GM21825 (cell line): ENCODE data around the gene DRD1.

Experiments
- ATAC-seq: cut with Tn5 transposase; IDR thresholded peaks from one replicate; pipeline ENCODE4 v1.9.1; 2021; ENCODE audit warnings: mild to moderate bottlenecking, moderate library complexity; ENCODE audit not compliant: unreplicated experiment

The DRD1 gene

DNA sequence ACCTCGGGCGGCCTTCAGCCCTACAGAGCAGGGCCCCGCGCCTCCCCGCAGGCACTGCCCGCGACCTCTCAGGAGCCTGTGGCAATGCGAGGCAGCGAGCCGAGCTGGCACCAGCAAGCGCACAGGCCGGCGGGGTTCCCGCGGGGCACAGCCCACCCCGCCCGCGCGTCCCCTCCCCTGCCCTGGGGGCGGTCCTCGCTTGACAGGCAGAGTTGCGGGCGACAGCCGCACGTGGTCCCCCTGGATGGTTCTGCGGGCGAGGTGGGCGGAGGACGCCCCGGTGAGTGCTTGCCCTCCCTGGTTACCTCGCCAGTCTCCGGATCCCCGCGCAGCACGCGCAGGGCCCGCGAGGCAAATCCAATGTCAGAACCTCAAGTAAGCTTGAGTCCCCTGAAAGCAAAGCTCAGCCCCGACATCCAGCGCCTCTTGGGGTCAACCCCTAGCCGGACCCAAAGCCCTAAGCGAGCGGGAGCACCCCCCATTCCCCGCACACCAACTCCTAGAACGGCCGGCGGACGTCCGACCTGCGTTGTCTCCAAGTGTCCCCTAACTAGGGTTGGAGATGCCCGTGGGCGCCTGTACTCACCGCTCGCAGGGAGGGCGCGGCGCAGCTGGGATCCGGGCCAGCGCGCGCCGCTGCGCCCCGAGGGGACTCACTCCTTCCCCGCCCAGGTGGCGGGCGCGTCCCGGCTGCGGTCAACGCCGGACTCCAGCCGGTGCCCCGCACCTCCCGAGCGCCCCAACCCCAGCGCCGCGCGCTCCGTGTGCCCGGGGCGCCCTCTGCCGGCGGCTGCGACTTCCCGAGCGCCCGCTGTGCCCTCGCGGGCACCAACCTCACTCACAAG is at the start of gene DRD1:
DRD1 (minus strand) TSS at position 123 of the 845 bp plus-strand sequence. CDS start 1,083 bp downstream, outside the sequence.
- ATAC-seq = peak; percentile 49

DNA sequence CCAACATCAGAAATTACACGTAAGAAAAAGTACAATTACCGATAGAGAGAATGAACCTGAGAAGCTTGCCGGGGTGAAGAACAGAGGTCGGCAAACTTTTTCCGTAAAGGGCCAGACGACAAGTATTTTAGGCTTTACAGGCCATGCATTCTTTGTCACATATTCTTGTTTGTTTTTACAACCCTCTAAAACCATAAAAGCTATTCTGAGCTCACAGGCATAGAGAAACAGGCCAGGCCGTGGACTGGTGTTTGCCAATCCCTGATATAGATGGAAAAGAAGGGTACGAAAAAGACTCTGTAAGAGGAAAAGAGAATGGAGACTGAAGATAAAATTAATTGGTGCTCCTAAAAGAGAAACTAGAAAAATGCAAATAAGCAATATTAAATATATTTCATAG is 49.7 kb upstream of the DRD1 start:
- no peak for ATAC-seq

GRCh38 chr5:175493260-175493659 is 49.3 kb upstream of the DRD1 start:
- no peak for ATAC-seq

GRCh38 chr5:175491223-175491622 is 47.2 kb upstream of the DRD1 start:
- no peak for ATAC-seq

DNA sequence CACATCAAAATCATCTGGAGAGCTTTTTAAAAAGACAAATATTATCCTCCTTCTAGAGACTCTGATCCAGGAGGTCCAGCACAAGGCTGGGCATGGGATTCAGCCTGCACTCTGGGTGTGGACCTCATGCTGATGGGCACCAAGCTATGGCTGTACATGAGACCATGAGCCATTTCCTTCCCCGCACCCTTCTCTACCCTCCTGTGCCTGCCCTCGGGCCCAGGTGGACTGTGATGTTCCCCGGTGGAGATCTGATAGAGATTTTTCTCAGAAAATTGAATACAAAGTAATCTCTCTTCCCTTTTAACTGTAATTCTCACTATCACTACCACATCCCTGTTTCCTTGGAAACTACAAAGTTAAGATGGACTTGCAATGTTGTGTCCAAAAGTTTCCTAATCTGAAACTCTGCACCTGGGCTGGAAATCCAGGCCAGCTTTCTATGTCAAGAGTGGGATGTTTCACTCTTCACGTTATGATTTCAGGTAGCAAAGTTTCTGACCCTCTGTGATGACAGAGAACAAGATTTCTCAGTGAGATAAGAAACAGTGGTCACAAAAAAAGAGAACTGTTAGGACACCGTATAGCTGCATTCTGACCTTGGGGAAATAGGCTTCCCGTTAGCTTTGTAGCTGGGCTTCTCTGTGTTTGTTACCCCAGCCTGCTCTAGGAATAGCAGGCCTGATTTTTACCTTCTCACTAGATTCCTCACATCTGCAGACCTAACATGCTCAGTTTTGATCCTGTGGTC is 45.9 kb upstream of the DRD1 start:
- ATAC-seq = no peak

GRCh38 chr5:175487514-175488222 is 43.7 kb upstream of the DRD1 start:
- ATAC-seq = no peak

DNA sequence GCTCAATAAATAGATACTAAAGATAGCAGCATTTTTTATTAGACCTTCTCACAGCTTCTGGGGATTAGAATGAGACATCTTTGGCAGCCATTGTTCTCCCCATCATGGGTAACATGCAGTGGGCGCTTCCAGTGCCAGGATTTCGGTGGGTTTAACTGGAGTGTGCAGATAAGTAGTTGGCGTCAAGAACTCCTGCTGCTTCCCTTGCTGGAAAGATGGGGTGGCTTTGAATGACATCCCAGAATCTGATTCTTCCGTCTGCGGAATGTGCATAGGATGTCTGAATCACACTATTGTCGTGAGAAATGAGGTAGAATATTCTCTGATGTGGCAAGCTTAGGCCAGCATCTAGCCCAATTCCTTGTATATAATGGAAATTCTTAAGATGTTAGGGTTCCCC is 41.6 kb upstream of the DRD1 start:
- no peak for ATAC-seq

DNA sequence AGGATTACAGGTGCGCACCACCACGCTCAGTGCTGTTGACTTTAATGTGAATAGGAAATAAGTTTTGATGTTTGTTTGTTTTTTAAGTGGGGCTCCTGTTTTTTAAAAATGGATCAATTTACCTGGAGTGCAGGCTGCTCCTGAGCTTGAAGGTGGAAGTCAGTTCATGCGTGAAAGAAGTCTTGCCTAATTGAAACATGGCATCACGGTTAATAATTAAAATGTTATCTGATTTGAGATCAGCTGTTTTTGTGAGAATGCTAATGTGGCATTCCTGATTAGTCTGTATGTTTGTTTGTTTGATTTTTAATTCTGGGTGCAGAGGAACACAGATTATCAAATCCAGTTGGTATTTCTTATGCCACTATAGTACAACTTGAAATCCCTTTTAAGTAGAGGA is 40.8 kb upstream of the DRD1 start:
- no peak for ATAC-seq

GRCh38 chr5:175484322-175484721 is 40.3 kb upstream of the DRD1 start:
- no peak for ATAC-seq

DNA sequence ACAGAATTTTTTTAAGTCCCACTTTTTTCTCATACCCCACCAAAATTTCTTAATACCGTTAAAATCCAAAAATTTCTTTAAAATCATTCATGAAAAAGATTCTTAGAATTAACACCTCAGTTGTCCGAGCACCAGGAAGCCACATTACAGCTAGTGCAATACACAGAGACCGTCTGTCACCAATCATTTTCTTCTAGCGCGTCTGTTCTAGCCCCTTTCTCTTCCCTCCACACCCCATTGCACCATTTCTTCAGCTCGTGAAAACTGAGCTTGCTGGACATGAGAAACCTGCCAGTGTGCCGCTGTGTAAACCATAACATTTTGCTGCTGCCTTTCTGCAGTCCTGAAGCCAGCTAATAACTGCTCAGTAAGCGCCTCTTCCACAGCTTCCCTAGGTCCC is 39.4 kb upstream of the DRD1 start:
- no peak for ATAC-seq

DNA sequence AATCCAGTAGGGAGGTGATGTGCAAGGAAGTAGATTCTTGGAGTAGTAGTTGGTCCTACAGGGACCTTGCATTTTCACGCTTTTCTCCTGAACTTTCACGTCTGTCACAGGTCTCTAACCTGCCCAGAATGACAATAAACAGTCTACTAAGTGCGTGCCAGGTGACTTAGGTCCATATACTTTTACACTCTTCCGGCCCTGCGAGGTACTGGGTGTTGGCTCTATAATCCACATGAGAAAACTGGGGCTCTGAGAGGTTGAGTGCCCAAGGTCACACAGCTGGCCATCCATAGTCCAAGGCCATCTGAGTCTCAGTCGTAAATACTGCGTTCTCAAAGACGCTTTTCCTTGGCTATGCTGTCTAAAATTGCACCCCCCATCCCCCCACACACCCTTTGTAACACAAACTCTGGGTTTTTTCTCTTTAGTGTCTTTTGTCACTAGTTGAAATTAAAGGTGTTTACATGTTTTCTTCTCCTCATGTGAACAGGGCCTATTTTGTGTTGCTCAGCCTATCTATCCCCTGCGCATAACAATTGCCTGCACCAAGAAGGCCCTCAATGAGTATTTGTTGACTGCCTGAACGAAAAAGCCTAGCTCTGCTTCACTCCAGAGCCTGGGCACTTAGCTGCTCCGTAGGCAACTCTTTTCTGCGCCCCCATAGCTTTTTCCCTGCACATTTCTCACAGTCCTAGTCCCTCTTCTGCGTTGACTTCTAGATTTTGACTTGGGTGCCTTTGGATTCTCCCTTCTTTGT is 35.3 kb upstream of the DRD1 start:
- no peak for ATAC-seq

DNA sequence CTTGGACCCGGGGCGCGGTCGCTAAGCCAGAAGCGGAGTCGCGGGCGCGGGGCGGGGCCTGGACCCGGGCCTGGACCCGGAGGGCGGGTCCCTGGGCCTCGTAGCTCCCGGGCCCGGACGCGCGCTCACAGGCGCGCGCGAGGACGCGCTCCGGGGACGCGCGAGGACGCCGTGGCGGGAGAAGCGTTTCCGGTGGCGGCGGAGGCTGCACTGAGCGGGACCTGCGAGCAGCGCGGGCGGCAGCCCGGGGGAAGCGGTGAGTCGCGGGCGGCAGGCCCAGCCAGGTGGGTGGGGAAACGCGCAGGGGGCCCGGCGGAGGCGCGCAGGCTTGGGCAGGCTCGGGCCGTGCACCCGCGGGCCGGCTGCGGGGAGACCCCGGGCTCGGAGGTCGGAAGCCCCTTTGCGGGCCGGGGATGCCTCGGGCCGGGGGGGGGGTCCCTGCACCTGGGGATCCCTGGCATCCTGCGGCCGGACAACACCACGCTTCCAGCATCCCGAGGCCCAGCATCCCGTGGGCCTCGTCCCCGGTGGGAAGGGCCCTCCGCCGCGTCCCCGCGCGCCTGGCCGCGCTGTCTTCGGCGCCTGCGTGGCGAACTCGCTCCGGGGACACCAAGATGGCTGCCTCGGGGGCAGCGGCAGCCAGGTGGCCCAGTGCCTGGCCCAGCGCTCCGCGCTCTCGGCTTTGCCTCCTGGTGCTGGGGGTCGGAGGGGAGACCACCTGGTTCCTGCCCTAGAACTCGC is 34.6 kb upstream of the DRD1 start, which contains the start of gene SFXN1:
SFXN1 (plus strand) TSS at position 177 of the 741 bp plus-strand sequence. CDS start 13,544 bp downstream, outside the sequence.
- peak; percentile 86 for ATAC-seq

- ATAC-seq = no peak
Observed at GRCh38 chr5:175478008-175478383, 34.0 kb upstream of the DRD1 start.

GRCh38 chr5:175477440-175477839 is 33.5 kb upstream of the DRD1 start:
- ATAC-seq = no peak

GRCh38 chr5:175475248-175475647 is 31.3 kb upstream of the DRD1 start:
- ATAC-seq = no peak

DNA sequence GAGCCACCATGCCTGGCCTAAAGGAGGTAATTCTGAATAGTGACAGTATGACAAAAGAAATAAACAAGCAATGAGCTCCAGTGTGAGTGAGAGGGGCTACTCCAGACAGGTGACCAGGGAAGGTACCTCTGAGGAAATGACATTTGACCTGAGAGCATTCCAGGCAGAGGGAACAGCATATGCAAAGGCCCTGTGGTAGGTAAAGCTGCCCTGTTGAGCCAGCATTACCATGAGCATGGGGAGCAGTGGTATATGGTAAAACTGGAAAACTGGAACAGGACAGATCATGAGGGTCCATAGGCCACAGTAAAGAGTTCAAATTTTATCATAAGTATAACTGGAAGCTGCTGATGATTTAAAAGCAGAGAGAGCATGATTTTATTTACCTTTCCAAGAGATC is 28.4 kb upstream of the DRD1 start:
- ATAC-seq = no peak

DNA sequence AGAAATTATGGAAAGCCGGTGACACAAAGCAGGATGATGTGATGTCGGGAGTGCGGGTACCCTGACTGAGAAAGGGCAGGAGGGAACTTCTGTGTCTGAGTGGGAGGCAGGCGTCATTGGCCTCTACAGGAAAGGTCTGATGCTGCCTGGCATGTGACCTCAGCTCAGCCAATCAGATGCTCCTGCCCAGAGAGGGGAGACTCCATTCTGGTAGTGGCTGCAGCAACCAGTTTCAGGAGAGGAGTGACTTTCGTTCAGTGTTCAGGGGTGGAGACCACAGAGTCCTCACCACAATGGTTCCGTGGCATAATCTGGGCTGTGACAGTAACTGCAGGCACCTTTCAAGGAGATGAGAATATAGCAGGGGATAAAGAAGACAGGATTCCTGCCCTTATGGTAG is 27.6 kb upstream of the DRD1 start:
- no peak for ATAC-seq

- no peak for ATAC-seq
Observed at GRCh38 chr5:175471196-175471595, 27.2 kb upstream of the DRD1 start.

- ATAC-seq = no peak
Observed at GRCh38 chr5:175470781-175471180, 26.8 kb upstream of the DRD1 start.

GRCh38 chr5:175469916-175470315 is 25.9 kb upstream of the DRD1 start:
- no peak for ATAC-seq
